LNCaP clone FGC (cell line): ENCODE results near the gene PRPF40A.

ENCODE experiments used
- DNase-seq: peaks from one replicate; pipeline ENCODE4 v3.0.0-alpha.2; 2011; ENCODE audit warnings: low read depth
- H3K4me3 ChIP-seq: 2 replicates; pipeline ENCODE4 v1.5.1; 2011; ENCODE audit warnings: mild to moderate bottlenecking, low read depth, low read length, control low read depth
- CTCF ChIP-seq: IDR thresholded peaks from 2 replicates; pipeline ENCODE4 v1.5.1; 2012; ENCODE audit warnings: mild to moderate bottlenecking; ENCODE audit not compliant: control insufficient read depth, insufficient read depth; ENCODE audit errors: extremely low read depth

PRPF40A gene

DNA sequence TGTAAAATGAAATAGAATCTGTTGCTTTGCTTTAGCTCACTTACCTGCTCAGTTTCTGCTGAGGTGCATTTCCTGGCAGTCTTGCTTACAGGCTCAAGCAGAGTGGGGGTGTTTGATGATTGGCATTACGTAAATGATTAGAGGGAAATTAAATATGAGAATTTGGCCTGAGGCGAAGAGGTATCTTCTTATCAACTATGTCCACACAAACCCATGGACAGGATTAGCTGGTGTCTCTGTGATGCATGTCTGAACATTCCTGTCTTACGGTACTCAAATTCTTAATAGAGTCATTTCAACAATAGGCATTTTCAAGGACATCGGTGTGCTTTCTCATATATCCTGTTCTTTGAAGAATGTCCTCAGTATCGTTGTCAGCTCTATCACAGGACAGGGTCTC lies 102.1 kb downstream of the PRPF40A start:
- H3K4me3 ChIP-seq, result no peak overlapping the region
- no peak for TF ChIP-seq CTCF

DNA sequence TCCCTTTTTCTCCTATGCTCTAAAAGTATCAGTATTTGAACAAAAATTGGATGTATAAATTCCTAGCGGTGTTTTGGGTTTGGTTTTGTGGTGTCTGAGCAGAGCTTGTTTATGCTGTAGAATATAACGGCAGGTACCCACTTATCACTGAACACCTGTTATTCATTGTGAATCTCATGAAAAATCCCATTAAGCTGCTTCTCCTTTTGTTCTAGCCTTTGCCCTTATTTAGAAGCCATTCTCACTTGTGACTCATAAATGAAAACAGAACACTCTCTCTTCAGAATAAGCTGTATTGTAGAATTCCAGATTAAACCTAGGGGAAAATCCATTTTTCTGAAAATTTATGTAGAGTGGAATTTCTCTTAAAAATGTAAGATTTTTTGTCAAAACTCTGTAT lies 104.0 kb downstream of the PRPF40A start:
- H3K4me3 ChIP-seq, result no peak overlapping the region
- TF ChIP-seq CTCF, result no peak
- DNase-seq, result no peak

More for the DNA sequence above, 102.1 kb downstream of the PRPF40A start:
- DNase-seq, result no peak

DNA sequence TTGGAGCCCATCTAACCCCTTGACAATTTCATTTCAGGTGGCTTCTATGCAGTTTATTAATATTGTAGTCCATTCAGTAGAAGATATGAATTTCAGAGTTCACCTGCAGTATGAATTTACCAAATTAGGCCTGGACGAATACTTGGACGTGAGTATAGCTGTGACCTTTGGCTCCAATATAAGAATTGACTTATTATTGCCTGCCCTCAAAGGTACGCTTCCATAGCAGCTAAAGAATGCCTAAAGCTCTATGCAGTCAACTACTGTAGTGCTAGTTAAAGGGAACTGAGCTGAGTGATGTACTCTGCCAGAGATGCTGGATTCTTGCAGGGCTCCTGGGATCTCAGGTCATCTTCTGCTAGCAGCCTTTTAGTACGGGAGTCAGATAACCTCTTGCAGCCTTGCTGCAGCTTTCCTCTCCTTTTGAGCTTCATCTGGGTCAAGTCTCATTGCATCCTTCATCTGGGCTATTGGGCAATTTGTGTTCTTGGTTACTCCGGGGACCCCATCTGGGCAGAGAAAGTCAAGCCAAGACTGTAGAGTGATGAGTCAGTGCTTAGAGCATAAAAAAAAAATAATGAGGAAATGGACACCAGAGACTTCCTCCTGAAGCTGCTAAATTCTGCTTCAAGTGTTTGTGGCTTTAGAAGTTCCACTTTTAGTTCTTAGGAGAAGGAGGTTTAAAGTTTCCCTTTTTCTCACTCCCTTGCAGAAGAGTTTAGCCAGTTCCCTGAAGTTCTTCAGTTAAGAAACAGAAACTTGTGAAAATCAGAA lies 105.6 kb downstream of the PRPF40A start:
- H3K4me3 ChIP-seq, result no peak overlapping the region
- DNase-seq, result no peak
- TF ChIP-seq CTCF, result no peak

DNA sequence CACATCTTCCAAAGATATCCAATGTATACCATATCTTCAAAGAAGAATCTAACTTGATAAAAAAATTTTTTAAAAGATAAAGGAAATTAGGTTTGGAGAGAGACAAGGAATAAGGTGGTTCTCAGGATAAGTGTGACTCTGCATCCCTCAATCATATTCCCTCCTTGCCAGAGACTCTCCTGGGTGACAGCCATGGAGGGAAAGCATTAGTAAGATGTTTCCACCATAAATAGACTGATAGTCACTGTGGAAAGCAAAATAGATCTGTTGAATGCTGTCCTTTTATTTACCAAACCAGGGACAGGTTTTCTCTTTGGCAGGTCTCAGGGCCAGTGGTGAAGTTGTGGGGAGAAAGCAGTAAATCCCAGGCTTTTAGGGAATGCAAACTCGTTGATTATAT lies 107.6 kb downstream of the PRPF40A start:
- no peak overlapping the region for H3K4me3 ChIP-seq
- TF ChIP-seq CTCF, result no peak
- DNase-seq, result no peak

- no peak overlapping the region for H3K4me3 ChIP-seq
- no peak for TF ChIP-seq CTCF
- no peak for DNase-seq
Measured at GRCh38 chr2:152609154-152609553, 108.1 kb downstream of the PRPF40A start.

DNA sequence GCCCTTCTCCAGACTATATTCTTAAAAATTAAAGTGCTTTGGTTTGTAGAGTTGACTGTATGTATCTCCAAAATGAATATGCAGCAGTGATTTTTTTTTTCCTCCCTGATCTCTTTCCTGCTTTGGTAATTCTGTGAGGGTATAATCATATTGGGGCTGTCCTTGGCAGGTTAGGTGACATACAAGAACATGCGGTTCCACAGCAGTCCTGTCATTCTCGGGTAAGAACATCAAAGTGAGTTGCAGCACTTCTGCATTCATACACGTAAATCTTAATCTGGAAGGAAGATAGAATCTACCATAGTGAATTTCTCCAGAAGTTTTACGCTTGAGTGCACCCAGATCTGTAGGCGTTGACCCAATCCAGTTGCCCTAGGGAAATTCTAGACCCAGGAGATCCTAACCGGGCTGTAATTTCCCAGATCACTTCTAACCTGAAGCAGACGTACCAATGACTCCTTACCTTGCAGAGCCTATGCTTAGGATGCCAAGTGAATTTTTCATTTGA lies 109.4 kb downstream of the PRPF40A start:
- TF ChIP-seq CTCF, result no peak
- no peak for DNase-seq
- H3K4me3 ChIP-seq, result no peak overlapping the region

DNA sequence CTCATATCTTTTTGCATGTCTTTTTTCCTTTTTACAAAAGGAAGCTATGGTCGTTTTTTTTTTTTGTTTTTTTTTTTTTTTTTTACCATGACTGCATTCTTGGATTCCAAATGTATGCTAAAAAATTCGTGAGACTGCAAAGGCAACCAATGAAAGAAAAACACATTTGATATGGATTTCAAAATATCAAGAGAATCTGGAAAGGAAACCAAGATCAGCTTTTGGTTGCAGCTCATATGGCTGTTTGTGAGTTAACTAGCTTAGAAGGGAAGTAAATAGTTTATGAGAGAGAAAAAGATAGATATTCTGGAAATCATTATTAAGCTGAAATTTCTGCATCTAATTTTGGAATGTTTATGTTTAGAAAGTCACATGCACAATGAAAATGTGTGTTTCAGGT lies 110.3 kb downstream of the PRPF40A start:
- H3K4me3 ChIP-seq, result no peak overlapping the region
- no peak for DNase-seq
- no peak for TF ChIP-seq CTCF
